Spleen (tissue), 11 donors: ENCODE measurements around the gene IQCC. TPM values are rescaled to one million over a fixed set of nuclear protein-coding genes. Genes with fewer than 3 reads are reported as not detected.

ENCODE experiments used
- DNase-seq: peaks from one replicate; pipeline ENCODE4 v3.0.0-alpha.2; 2020
- H3K27ac ChIP-seq, 8 donors: fragments of 200-600 bp; sonication (generic) in 7 of 8; 1 replicate in 4 of 8; 2 replicates in 4 of 8; pipeline versions ENCODE4 v1.5.0 to v1.8.0; 2016 to 2021; ENCODE audit warnings: inconsistent platforms in 4 of 8, mild to moderate bottlenecking in 4 of 8, moderate library complexity in 1 of 8
- H3K27me3 ChIP-seq, 7 donors: fragments of 200-600 bp; sonication (generic) in 6 of 7; replicated peaks in 1 of 7; 1 replicate in 4 of 7; 2 replicates in 3 of 7; pipeline versions ENCODE4 v1.5.0 to v1.8.0; 2016 to 2021; ENCODE audit warnings: inconsistent platforms in 3 of 7, mild to moderate bottlenecking in 1 of 7
- H3K36me3 ChIP-seq, 6 donors: fragments of 200-600 bp; sonication (generic) in 5 of 6; 1 replicate in 4 of 6; 2 replicates in 2 of 6; pipeline versions ENCODE4 v1.5.0 to v1.8.0; 2016 to 2021; ENCODE audit warnings: inconsistent platforms in 2 of 6
- H3K4me1 ChIP-seq, 6 donors: fragments of 200-600 bp; sonication (generic) in 5 of 6; 1 replicate in 3 of 6; 2 replicates in 3 of 6; pipeline versions ENCODE4 v1.5.0 to v1.8.0; 2016 to 2021; ENCODE audit warnings: inconsistent platforms in 3 of 6
- H3K4me3 ChIP-seq, 8 donors: fragments of 200-600 bp; sonication (generic) in 7 of 8; 1 replicate in 4 of 8; 2 replicates in 4 of 8; pipeline versions ENCODE4 v1.5.0 to v1.8.0; 2016 to 2021; ENCODE audit warnings: inconsistent platforms in 4 of 8, mild to moderate bottlenecking in 4 of 8, moderate library complexity in 2 of 8
- H3K9me3 ChIP-seq, 8 donors: fragments of 200-600 bp; sonication (generic) in 7 of 8; 1 replicate in 4 of 8; 2 replicates in 4 of 8; pipeline versions ENCODE4 v1.5.0 to v1.8.0; 2016 to 2021; ENCODE audit warnings: inconsistent platforms in 4 of 8
- CTCF ChIP-seq, 11 experiments: fragments of 200-600 bp in 7 of 11; fragments of 450-650 bp in 4 of 11; sonication (generic) in 4 of 11; IDR thresholded peaks in 8 of 11; conservative IDR thresholded peaks in 3 of 11; 1 replicate in 7 of 11; 2 replicates in 4 of 11; pipeline versions ENCODE4 v1.4.0 to v1.8.0; 2016 to 2021; ENCODE audit warnings: antibody characterized with exemption in 11 of 11, inconsistent platforms in 4 of 11, mild to moderate bottlenecking in 1 of 11
- POLR2A ChIP-seq, 3 donors: fragments of 450-650 bp; IDR thresholded peaks; one replicate each; pipeline ENCODE4 v1.5.1; 2017; ENCODE audit warnings: antibody characterized with exemption in 3 of 3, mild to moderate bottlenecking in 1 of 3
- POLR2AphosphoS5 ChIP-seq, 3 donors: sonication (generic); formaldehyde crosslinking; IDR thresholded peaks; one replicate each; pipeline ENCODE4 v1.5.1; 2017; ENCODE audit warnings: antibody characterized with exemption in 3 of 3
- WGBS, 5 donors: extraction: QIAGEN DNeasy Blood & Tissue Kit in 3 of 5; methylation state at CpG; one replicate each; pipeline versions ENCODE4 v1.1.5 to v1.1.7; 2013 to 2018; 5-methylcytosine and 5-hydroxymethylcytosine counted together
- intact Hi-C: fragments of 100-400 bp; cut with DNase I; formaldehyde crosslinking; loops from one replicate; pipeline ENCODE4 v1.15.0; 2023; ENCODE audit warnings: low total_unique reads
- polyA plus RNA-seq, 3 donors: library from polyadenylated mRNA; stranded (reverse); fragments of 200-250 nt; gene quantifications; one replicate each; pipeline ENCODE4 v1.2.1, GENCODE V29; 2013
- total RNA-seq, 7 donors: library from RNA; depleted of rRNA in 3 of 7; stranded (reverse); fragments of >200 nt in 3 of 7; fragmentation: NEBNext Ultra II Directional in 4 of 7; extraction: Animal tissue kit (Norgen Biotek cat#: 25700) in 4 of 7; gene quantifications; one replicate each; pipeline versions ENCODE4 v1.1.0 to v1.2.1, GENCODE V29; 2016 to 2021
- donor health status: healthy with polysubstance abuse.
- donor health status: DM: no; HTN: no; CAD: no; lungs with moderate emphysema.
- donor health status: DM: no; HTN: no; CAD: no.
- donor health status: Bipolar disorder and iron deficiency.
- donor health status: healthy.
- donor health status: DM: no; HTN: no; CAD: no.
- donor health status: DM: yes; HTN: yes; CAD: no.

IQCC gene
- total and polyA plus RNA-seq, 10 donors: 1.2 to 2.4 (median 1.7) TPM

GRCh38 chr1:32195531-32195930 lies 9.9 kb upstream of the IQCC start:
- intact Hi-C loops: no loop called here
- no peak overlapping the region for H3K27ac ChIP-seq
- WGBS, 5 donors: 83 to 98% (median 93%) methylated on average over 3 of the region's 3 CpGs
- H3K4me1 ChIP-seq: peaks cover 3 to 41% (median 21%) of the 10 kb centered on the region in 6 donors
- no peaks in the 10 kb centered on the region for H3K9me3 ChIP-seq
- DNase-seq: peak; percentile 48
- TF ChIP-seq CTCF (IDR thresholded peaks at IDR 0.05 in 8 of 11, conservative IDR thresholded peaks at IDR 0.05 in 3 of 11) (no peak), POLR2AphosphoS5 (IDR thresholded peaks at IDR 0.05) (no peak), POLR2A (IDR thresholded peaks at IDR 0.05) (no peak)
- no peaks in the 10 kb centered on the region for H3K27me3 ChIP-seq
- no peak overlapping the region for H3K4me3 ChIP-seq
- H3K36me3 ChIP-seq: peaks cover 8 to 83% (median 70%) of the 10 kb centered on the region in 6 donors

DNA sequence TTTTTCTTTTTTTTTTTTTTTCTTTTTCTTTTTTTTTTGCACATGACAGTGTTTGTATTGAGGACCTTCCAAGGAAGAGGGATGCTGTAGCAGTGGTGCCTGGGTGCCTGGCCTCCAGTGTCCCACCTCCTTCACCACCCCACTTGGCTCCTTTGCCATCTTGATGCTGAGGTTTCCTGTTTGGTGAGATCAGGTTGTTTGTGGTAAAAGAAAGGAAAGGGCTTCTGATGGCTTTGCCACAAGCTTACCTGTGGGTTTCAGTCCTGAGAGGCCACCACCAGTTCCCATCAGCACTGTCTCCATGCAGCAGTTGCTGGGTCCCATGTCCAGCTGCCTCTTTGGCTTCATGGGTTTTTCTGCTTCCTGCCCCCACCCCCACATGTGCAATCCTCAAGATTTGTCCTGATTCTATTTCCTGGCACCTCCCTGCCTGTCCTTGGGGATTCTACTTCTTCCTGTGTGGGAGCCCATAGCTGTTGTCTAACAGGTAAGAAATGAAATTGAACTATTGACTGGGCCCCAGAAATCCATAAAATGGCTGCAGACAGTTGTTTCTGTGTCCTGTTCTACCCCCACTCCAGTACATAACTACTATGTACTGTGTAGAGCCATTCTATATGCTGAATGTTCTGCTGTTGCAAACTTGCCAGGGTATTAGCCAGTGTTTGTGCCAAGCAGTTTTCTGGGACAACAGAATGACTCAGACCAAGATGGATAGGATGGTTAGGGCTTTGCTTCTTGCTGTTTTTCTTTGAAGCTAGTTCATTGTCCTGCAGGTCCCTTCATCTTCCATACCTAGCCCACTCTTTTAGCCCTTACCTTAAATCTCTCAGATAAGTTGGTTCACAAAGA lies 9.3 kb upstream of the IQCC start:
- Histone ChIP-seq H3K4me3 (no peak overlapping the region), H3K27me3 (no peaks in the 10 kb centered on the region), H3K27ac (peak overlapping the region in 1 of 8 donors; percentile 42), H3K4me1 (peaks cover 3 to 48% (median 26%) of the 10 kb centered on the region in 6 donors), H3K9me3 (no peaks in the 10 kb centered on the region), H3K36me3 (peaks cover 8 to 76% (median 63%) of the 10 kb centered on the region in 6 donors)
- DNase-seq: peak; percentile 22
- no peak for TF ChIP-seq POLR2AphosphoS5 (IDR thresholded peaks at IDR 0.05)
- intact Hi-C loops: no loop called here

- DNase-seq: no peak
- Histone ChIP-seq H3K27me3 (no peaks in the 10 kb centered on the region), H3K27ac (peak overlapping the region in 1 of 8 donors; percentile 42), H3K4me1 (peaks cover 9 to 57% (median 34%) of the 10 kb centered on the region in 6 donors), H3K9me3 (no peaks in the 10 kb centered on the region), H3K4me3 (no peak overlapping the region), H3K36me3 (peaks cover 8 to 67% (median 54%) of the 10 kb centered on the region in 6 donors)
- intact Hi-C loops: no loop called here
- 69 to 100% (median 88%) methylated on average over 1 of the region's 1 CpG for WGBS, 5 donors
- TF ChIP-seq CTCF (IDR thresholded peaks at IDR 0.05 in 8 of 11, conservative IDR thresholded peaks at IDR 0.05 in 3 of 11) (no peak), POLR2AphosphoS5 (IDR thresholded peaks at IDR 0.05) (no peak), POLR2A (IDR thresholded peaks at IDR 0.05) (no peak)
Measured at GRCh38 chr1:32197074-32197473, 8.4 kb upstream of the IQCC start.

- H3K9me3 ChIP-seq: no peaks in the 10 kb centered on the region
- TF ChIP-seq CTCF (IDR thresholded peaks at IDR 0.05 in 8 of 11, conservative IDR thresholded peaks at IDR 0.05 in 3 of 11): no peak
- peak in 1 of 3 donors; percentile 63 for TF ChIP-seq POLR2AphosphoS5 (IDR thresholded peaks at IDR 0.05)
- no peak for TF ChIP-seq POLR2A (IDR thresholded peaks at IDR 0.05)
- peaks cover 10 to 64% (median 37%) of the 10 kb centered on the region in 6 donors for H3K4me1 ChIP-seq
- H3K27me3 ChIP-seq: no peaks in the 10 kb centered on the region
- no peak overlapping the region for H3K27ac ChIP-seq
- no peak for DNase-seq
- H3K36me3 ChIP-seq: peaks cover 8 to 60% (median 47%) of the 10 kb centered on the region in 6 donors
- intact Hi-C loops: no loop called here
- no peak overlapping the region for H3K4me3 ChIP-seq
- 74 to 95% (median 84%) methylated on average over 6 of the region's 6 CpGs for WGBS, 5 donors
Measured at GRCh38 chr1:32197837-32198236, 7.6 kb upstream of the IQCC start.
